Measurements from ENCODE around the gene TUFT1.

DNA sequence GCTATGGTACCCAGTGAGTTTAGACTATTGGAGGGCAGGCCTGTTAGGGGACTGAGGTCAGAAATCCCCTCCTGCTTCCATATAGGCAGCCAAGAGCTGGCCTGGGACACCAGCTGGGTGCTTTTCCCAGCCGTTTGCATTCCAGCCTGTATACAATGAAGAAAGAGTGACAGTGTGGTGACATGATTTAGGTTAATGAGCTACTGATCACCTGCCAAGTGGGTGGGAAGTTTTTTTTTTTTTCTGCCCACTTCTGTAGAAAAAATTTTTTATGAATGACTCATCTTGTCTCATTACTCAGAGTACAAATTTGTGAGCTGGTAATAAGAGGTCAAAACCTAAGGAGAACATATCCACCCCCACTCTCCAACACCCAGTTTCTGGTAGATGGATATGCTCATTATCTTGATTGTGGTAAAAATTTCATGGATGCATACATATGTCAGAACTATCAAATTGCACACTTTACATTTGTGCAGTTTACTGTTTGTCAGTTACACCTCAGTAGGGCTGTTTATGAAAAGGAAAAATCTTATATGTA is 45.3 kb upstream of the TUFT1 start:
- TF ChIP-seq CTCF (IDR thresholded peaks at IDR 0.05) (no peak), EZH2 (IDR thresholded peaks at IDR 0.05; ENCODE audit: borderline replicate concordance, insufficient read depth, low read depth, low read length, poor library complexity, severe bottlenecking) (no peak)

Data from B cell (primary cell).